HepG2 (cell line): ENCODE results near the gene PMEPA1. TPM values are rescaled to one million over a fixed set of nuclear protein-coding genes. Genes with fewer than 3 reads are reported as not detected.
A peak's percentile ranks its signal among the peaks of the same experiment; 100 is the strongest.

ENCODE experiments used
- HCFC1 ChIP-seq: fragments of 150-350 bp; IDR thresholded peaks from 2 replicates; pipeline ENCODE4 v1.6.1; 2014; ENCODE audit warnings: low read depth, low read length
- HOXA3 ChIP-seq: sonication (generic); formaldehyde crosslinking; IDR thresholded peaks from 2 replicates; pipeline ENCODE4 v1.5.0; 2020; ENCODE audit warnings: missing genetic modification reagents
- MEF2D ChIP-seq: sonication (generic); formaldehyde crosslinking; IDR thresholded peaks from 2 replicates; pipeline ENCODE4 v1.5.1; 2020; ENCODE audit warnings: mild to moderate bottlenecking, missing genetic modification reagents
- MIXL1 ChIP-seq: IDR thresholded peaks from 2 replicates; pipeline ENCODE4 v1.6.1; 2016
- MYC ChIP-seq: sonication (generic); formaldehyde crosslinking; IDR thresholded peaks from 2 replicates; pipeline ENCODE4 v1.9.0; 2021; ENCODE audit warnings: missing genetic modification reagents, borderline replicate concordance
- MYNN ChIP-seq: sonication (generic); formaldehyde crosslinking; IDR thresholded peaks from 2 replicates; pipeline ENCODE4 v1.4.0; 2020; ENCODE audit warnings: mild to moderate bottlenecking, low read depth, missing genetic modification reagents
- PHF8 ChIP-seq: sonication (generic); formaldehyde crosslinking; IDR thresholded peaks from 2 replicates; pipeline ENCODE4 v1.5.0; 2020; ENCODE audit warnings: missing genetic modification reagents
- TAF1 ChIP-seq: sonication (generic); formaldehyde crosslinking; IDR thresholded peaks from 2 replicates; pipeline ENCODE4 v1.4.0; 2020; ENCODE audit warnings: missing genetic modification reagents
- ZFX ChIP-seq: sonication (generic); formaldehyde crosslinking; IDR thresholded peaks from 2 replicates; pipeline ENCODE4 v1.4.0; 2020; ENCODE audit warnings: mild to moderate bottlenecking, low read depth, missing genetic modification reagents, moderate library complexity
- ZNF292 ChIP-seq: sonication (generic); formaldehyde crosslinking; IDR thresholded peaks from 2 replicates; pipeline ENCODE4 v1.8.1; 2022; ENCODE audit warnings: mild to moderate bottlenecking, low read depth, missing genetic modification reagents, borderline replicate concordance
- ZNF335 ChIP-seq: sonication (generic); formaldehyde crosslinking; IDR thresholded peaks from 2 replicates; pipeline ENCODE4 v1.4.0; 2020; ENCODE audit warnings: missing genetic modification reagents
- ZNF563 ChIP-seq: sonication (generic); formaldehyde crosslinking; IDR thresholded peaks from 2 replicates; pipeline ENCODE4 v1.8.0; 2022; ENCODE audit warnings: mild to moderate bottlenecking, moderate library complexity, missing genetic modification reagents
- ZNF652 ChIP-seq: IDR thresholded peaks from 2 replicates; pipeline ENCODE4 v1.6.1; 2016; ENCODE audit warnings: low read depth, borderline replicate concordance
- ZNF709 ChIP-seq: sonication (generic); formaldehyde crosslinking; IDR thresholded peaks from 2 replicates; pipeline ENCODE4 v1.5.0; 2020; ENCODE audit warnings: mild to moderate bottlenecking, missing genetic modification reagents
- ZNF713 ChIP-seq: sonication (generic); formaldehyde crosslinking; IDR thresholded peaks from 2 replicates; pipeline ENCODE4 v1.4.0; 2020; ENCODE audit warnings: mild to moderate bottlenecking, missing genetic modification reagents
- ZNF790 ChIP-seq: sonication (generic); formaldehyde crosslinking; IDR thresholded peaks from 2 replicates; pipeline ENCODE4 v1.8.0; 2022; ENCODE audit warnings: missing genetic modification reagents, mild to moderate bottlenecking, borderline replicate concordance
- polyA plus RNA-seq, 8 experiments: library from polyadenylated mRNA; depleted of rRNA in 3 of 8; stranded (reverse) in 7 of 8; unstranded in 1 of 8; fragments of >200 nt; fragmentation: Illumina TruSeq in 4 of 8; extraction: Trizol in 4 of 8; gene quantifications; 2 replicates each; pipeline versions ENCODE4 v1.2.1 to v1.2.3, GENCODE V29; 2011 to 2016; ENCODE audit warnings: low read depth in 4 of 8, missing spikeins in 1 of 8, mixed read lengths in 1 of 8; ENCODE audit not compliant: insufficient read depth in 1 of 8
- total RNA-seq, 5 experiments: library from RNA; depleted of rRNA; stranded (reverse); fragments of >200 nt; fragmentation: Illumina TruSeq; extraction: Trizol; gene quantifications; 2 replicates each; pipeline ENCODE4 v1.2.3, GENCODE V29; 2016; ENCODE audit warnings: low read depth in 1 of 5
- TF ChIP-seq, protein P1 (sequence below): IDR thresholded peaks from 2 replicates; pipeline ENCODE4 v1.6.1; 2012; ENCODE audit warnings: inconsistent platforms
- TF ChIP-seq, protein P2 (sequence below): sonication (generic); formaldehyde crosslinking; IDR thresholded peaks from 2 replicates; pipeline ENCODE4 v1.5.0; 2020; ENCODE audit warnings: missing genetic modification reagents
- TF ChIP-seq, protein P3 (sequence below): fragments of 450-650 bp; IDR thresholded peaks from 2 replicates; pipeline ENCODE4 v1.6.1; 2016
- TF ChIP-seq, protein P4 (sequence below): sonication (generic); formaldehyde crosslinking; IDR thresholded peaks from 2 replicates; pipeline ENCODE4 v1.4.0; 2020; ENCODE audit warnings: mild to moderate bottlenecking, missing genetic modification reagents
- TF ChIP-seq, protein P5 (sequence below): IDR thresholded peaks from 2 replicates; pipeline ENCODE4 v1.6.1; 2016; ENCODE audit warnings: mild to moderate bottlenecking, missing biosample characterization, missing genetic modification reagents
- TF ChIP-seq, protein P6 (sequence below): sonication (generic); formaldehyde crosslinking; IDR thresholded peaks from 2 replicates; pipeline ENCODE4 v1.8.0; 2022; ENCODE audit warnings: missing genetic modification reagents, mild to moderate bottlenecking, borderline replicate concordance

The PMEPA1 gene
- total and polyA plus RNA-seq, 2 of the 13 experiments (the other 11 are each of a cell fraction or from before 2014, with no cell fraction given): not detected

DNA sequence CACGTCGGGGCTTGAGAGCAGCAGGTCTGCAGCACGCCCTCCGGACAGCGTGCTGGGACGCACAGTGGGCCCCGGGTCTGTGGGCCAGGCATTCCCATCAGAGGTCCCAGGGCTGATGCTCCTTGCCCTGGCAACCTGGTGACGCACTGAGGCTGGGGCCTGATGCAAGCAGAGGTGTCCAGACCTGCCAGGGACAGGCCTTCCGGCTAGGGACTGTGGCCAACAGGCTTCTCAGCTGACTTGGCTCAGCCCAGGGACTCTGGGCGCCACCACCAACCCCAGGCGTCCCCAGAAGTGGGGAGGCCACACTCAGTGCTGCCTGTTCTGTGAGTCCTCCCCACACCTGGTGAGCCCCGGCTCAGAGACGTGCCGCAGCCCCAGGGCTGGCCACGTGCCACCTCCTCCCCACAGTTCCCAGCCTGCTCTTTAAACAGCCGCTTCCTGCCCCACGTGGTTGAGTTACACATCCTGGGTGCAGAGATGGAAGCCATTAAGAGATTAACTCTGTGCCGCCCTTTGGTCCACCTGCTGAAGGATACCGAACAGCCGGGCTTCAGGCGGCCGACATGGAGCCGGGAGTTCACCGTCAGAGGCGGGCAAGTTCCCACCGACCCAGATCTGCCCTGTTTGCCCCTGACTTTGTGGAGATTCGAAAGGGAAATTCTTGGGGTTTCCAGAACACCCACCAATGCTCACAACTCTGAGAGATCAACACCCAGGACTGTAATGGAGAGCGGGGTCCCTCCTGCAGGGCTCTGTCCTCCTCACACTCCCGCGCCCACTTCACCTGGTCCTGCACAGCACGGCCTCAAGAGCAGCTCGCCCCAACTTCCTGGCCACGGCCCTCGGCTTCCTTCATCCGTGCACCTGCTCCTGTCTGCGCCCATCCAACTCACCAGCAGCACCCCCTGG, 52.0 kb downstream of the PMEPA1 start (continued):
- TF ChIP-seq ZFX: 0 out of 2 replicates have a peak, but pooled peaks have one; percentile 15
- TF ChIP-seq, protein P1, sequence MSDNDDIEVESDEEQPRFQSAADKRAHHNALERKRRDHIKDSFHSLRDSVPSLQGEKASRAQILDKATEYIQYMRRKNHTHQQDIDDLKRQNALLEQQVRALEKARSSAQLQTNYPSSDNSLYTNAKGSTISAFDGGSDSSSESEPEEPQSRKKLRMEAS: peak; percentile 86
- TF ChIP-seq MYC (CRISPR knock-in tag): peak; percentile 84
- TF ChIP-seq HCFC1: 0 out of 2 replicates have a peak, but pooled peaks have one; percentile 6
- peak; percentile 42; the same call in 1 of the 2 replicates for TF ChIP-seq ZNF790 (CRISPR knock-in tag)
- TF ChIP-seq MEF2D (CRISPR knock-in tag): peak; percentile 29; the same call in 1 of the 2 replicates
- TF ChIP-seq, protein P2, sequence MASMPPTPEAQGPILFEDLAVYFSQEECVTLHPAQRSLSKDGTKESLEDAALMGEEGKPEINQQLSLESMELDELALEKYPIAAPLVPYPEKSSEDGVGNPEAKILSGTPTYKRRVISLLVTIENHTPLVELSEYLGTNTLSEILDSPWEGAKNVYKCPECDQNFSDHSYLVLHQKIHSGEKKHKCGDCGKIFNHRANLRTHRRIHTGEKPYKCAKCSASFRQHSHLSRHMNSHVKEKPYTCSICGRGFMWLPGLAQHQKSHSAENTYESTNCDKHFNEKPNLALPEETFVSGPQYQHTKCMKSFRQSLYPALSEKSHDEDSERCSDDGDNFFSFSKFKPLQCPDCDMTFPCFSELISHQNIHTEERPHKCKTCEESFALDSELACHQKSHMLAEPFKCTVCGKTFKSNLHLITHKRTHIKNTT: no peak
- TF ChIP-seq PHF8 (CRISPR knock-in tag): no peak
- peak; percentile 51; the same call in 1 of the 2 replicates for TF ChIP-seq ZNF652 (CRISPR knock-in tag)
- no peak for TF ChIP-seq TAF1 (CRISPR knock-in tag)
- no peak for TF ChIP-seq ZNF335
- TF ChIP-seq ZNF713 (CRISPR knock-in tag): no peak
- no peak for TF ChIP-seq ZNF292
- 0 out of 2 replicates have a peak, but pooled peaks have one; percentile 37 for TF ChIP-seq HOXA3 (CRISPR knock-in tag)
- TF ChIP-seq, protein P3, sequence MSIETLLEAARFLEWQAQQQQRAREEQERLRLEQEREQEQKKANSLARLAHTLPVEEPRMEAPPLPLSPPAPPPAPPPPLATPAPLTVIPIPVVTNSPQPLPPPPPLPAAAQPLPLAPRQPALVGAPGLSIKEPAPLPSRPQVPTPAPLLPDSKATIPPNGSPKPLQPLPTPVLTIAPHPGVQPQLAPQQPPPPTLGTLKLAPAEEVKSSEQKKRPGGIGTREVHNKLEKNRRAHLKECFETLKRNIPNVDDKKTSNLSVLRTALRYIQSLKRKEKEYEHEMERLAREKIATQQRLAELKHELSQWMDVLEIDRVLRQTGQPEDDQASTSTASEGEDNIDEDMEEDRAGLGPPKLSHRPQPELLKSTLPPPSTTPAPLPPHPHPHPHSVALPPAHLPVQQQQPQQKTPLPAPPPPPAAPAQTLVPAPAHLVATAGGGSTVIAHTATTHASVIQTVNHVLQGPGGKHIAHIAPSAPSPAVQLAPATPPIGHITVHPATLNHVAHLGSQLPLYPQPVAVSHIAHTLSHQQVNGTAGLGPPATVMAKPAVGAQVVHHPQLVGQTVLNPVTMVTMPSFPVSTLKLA: peak; percentile 73
- TF ChIP-seq MYNN (CRISPR knock-in tag): no peak
- TF ChIP-seq ZNF563 (CRISPR knock-in tag): peak; percentile 73; the same call in 1 of the 2 replicates
- TF ChIP-seq ZNF709 (CRISPR knock-in tag): peak; percentile 70; the same call in 1 of the 2 replicates
- TF ChIP-seq, protein P4, sequence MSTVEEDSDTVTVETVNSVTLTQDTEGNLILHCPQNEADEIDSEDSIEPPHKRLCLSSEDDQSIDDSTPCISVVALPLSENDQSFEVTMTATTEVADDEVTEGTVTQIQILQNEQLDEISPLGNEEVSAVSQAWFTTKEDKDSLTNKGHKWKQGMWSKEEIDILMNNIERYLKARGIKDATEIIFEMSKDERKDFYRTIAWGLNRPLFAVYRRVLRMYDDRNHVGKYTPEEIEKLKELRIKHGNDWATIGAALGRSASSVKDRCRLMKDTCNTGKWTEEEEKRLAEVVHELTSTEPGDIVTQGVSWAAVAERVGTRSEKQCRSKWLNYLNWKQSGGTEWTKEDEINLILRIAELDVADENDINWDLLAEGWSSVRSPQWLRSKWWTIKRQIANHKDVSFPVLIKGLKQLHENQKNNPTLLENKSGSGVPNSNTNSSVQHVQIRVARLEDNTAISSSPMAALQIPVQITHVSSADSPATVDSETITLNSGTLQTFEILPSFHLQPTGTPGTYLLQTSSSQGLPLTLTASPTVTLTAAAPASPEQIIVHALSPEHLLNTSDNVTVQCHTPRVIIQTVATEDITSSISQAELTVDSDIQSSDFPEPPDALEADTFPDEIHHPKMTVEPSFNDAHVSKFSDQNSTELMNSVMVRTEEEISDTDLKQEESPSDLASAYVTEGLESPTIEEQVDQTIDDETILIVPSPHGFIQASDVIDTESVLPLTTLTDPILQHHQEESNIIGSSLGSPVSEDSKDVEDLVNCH (CRISPR knock-in tag): no peak
- TF ChIP-seq MIXL1 (CRISPR knock-in tag): 0 out of 2 replicates have a peak, but pooled peaks have one; percentile 34
- TF ChIP-seq, protein P5, sequence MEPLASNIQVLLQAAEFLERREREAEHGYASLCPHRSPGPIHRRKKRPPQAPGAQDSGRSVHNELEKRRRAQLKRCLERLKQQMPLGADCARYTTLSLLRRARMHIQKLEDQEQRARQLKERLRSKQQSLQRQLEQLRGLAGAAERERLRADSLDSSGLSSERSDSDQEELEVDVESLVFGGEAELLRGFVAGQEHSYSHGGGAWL: 0 out of 2 replicates have a peak, but pooled peaks have one; percentile 17
- TF ChIP-seq, protein P6, sequence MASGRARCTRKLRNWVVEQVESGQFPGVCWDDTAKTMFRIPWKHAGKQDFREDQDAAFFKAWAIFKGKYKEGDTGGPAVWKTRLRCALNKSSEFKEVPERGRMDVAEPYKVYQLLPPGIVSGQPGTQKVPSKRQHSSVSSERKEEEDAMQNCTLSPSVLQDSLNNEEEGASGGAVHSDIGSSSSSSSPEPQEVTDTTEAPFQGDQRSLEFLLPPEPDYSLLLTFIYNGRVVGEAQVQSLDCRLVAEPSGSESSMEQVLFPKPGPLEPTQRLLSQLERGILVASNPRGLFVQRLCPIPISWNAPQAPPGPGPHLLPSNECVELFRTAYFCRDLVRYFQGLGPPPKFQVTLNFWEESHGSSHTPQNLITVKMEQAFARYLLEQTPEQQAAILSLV (CRISPR knock-in tag): 0 out of 2 replicates have a peak, but pooled peaks have one; percentile 25
